HG02610 (cell line): ENCODE data around the gene PRF1.
"Not testable (repeated sequence)": the region's sequence is repeated elsewhere in the genome, so short reads cannot be mapped to it uniquely, and the experiment has no call there.

Experiments used
- ATAC-seq: cut with Tn5 transposase; IDR thresholded peaks from one replicate; pipeline ENCODE4 v1.9.1; 2021; ENCODE audit warnings: mild to moderate bottlenecking, moderate library complexity; ENCODE audit not compliant: unreplicated experiment

Gene PRF1

GRCh38 chr10:70602665-70603448 is at the start of gene PRF1:
Gene PRF1, minus strand, starts transcription at chr10:70602741. Its CDS starts 1,839 bp downstream, at chr10:70600902.
- ATAC-seq, result no peak

- no peak for ATAC-seq
These were observed 49.1 kb upstream of the PRF1 start for GRCh38 chr10:70651661-70652060.

- no peak for ATAC-seq
These were observed 48.2 kb upstream of the PRF1 start for GRCh38 chr10:70650718-70651117.

GRCh38 chr10:70650104-70650503 is 47.6 kb upstream of the PRF1 start:
- no peak for ATAC-seq

- no peak for ATAC-seq
These were observed 47.0 kb upstream of the PRF1 start for GRCh38 chr10:70649526-70649925.

- ATAC-seq, result no peak
These were observed 45.9 kb upstream of the PRF1 start for GRCh38 chr10:70648427-70648826.

GRCh38 chr10:70647086-70647485 is 44.5 kb upstream of the PRF1 start:
- no peak for ATAC-seq

- not testable (repeated sequence) for ATAC-seq
These were observed 42.4 kb upstream of the PRF1 start for GRCh38 chr10:70644959-70645358.

GRCh38 chr10:70643272-70643671 is 40.7 kb upstream of the PRF1 start:
- not testable (repeated sequence) for ATAC-seq

- not testable (repeated sequence) for ATAC-seq
These were observed 37.3 kb upstream of the PRF1 start for GRCh38 chr10:70639640-70640383.

GRCh38 chr10:70634515-70634914 is 32.0 kb upstream of the PRF1 start:
- ATAC-seq, result not testable (repeated sequence)

- ATAC-seq, result no peak
These were observed 31.5 kb upstream of the PRF1 start for GRCh38 chr10:70634011-70634410.

GRCh38 chr10:70631735-70632134 is 29.2 kb upstream of the PRF1 start:
- ATAC-seq, result not testable (repeated sequence)

- no peak for ATAC-seq
These were observed 26.8 kb upstream of the PRF1 start for GRCh38 chr10:70629338-70629737.

- ATAC-seq, result no peak
These were observed 23.5 kb upstream of the PRF1 start for GRCh38 chr10:70626056-70626455.

GRCh38 chr10:70622981-70623844 is 20.7 kb upstream of the PRF1 start:
- ATAC-seq, result no peak

- no peak for ATAC-seq
These were observed 20.0 kb upstream of the PRF1 start for GRCh38 chr10:70622541-70622940.

- ATAC-seq, result no peak
These were observed 19.1 kb upstream of the PRF1 start for GRCh38 chr10:70621503-70622078.

- ATAC-seq, result no peak
These were observed 17.4 kb upstream of the PRF1 start for GRCh38 chr10:70620020-70620289.

- ATAC-seq, result no peak
These were observed 16.9 kb upstream of the PRF1 start for GRCh38 chr10:70619271-70620019.
